ENCODE measurements around the gene CD209. TPM values are rescaled to one million over a fixed set of nuclear protein-coding genes. Genes with fewer than 3 reads are reported as not detected.

CD209 gene
- total RNA-seq, 2 donors from 2014 or later, result 6.8 to 14.2 TPM

- DNase-seq (ENCODE audit: low spot score) (no peak), ATAC-seq (ENCODE audit: insufficient number of reproducible peaks, low FRiP score, low read depth) (no peak)
- Histone ChIP-seq H3K36me3 (no peaks in the 10 kb centered on the region), H3K4me1 (ENCODE audit: control insufficient read depth in 1 of 2, low read depth in 2 of 2) (no peaks in the 10 kb centered on the region), H3K9me3 (no peaks in the 10 kb centered on the region), H3K27me3 (replicated peaks; ENCODE audit: insufficient read depth) (no peaks in the 10 kb centered on the region), H3K27ac (no peak overlapping the region), H3K4me3 (peak overlapping the region; percentile 21)
- TF ChIP-seq, protein P1, sequence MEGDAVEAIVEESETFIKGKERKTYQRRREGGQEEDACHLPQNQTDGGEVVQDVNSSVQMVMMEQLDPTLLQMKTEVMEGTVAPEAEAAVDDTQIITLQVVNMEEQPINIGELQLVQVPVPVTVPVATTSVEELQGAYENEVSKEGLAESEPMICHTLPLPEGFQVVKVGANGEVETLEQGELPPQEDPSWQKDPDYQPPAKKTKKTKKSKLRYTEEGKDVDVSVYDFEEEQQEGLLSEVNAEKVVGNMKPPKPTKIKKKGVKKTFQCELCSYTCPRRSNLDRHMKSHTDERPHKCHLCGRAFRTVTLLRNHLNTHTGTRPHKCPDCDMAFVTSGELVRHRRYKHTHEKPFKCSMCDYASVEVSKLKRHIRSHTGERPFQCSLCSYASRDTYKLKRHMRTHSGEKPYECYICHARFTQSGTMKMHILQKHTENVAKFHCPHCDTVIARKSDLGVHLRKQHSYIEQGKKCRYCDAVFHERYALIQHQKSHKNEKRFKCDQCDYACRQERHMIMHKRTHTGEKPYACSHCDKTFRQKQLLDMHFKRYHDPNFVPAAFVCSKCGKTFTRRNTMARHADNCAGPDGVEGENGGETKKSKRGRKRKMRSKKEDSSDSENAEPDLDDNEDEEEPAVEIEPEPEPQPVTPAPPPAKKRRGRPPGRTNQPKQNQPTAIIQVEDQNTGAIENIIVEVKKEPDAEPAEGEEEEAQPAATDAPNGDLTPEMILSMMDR (IDR thresholded peaks at IDR 0.05), result no peak
Observed at GRCh38 chr19:7787141-7787540, 39.8 kb upstream of the CD209 start.

DNA sequence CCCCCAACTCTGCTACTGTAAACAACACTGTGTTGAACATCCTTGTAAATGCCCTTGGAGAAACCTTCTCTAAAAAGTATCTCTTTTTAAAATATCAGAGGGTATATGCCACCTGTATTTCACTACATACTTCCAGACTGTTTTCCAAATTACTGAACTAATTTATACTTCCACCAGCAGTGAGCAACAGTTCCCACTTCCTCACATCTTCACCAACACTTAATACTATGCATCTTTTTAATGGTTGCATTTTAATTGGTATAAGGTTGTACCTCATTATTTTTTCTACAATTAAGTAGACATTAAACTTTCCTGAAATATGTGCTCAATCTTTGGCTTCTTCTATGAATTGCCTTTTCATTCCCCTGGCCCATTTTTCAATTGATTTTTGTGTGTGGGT, 37.5 kb upstream of the CD209 start:
- Histone ChIP-seq H3K27ac (no peak overlapping the region), H3K36me3 (no peaks in the 10 kb centered on the region), H3K4me3 (no peak overlapping the region), H3K9me3 (no peaks in the 10 kb centered on the region), H3K4me1 (ENCODE audit: control insufficient read depth in 1 of 2, low read depth in 2 of 2) (no peaks in the 10 kb centered on the region), H3K27me3 (replicated peaks; ENCODE audit: insufficient read depth) (no peaks in the 10 kb centered on the region)
- DNase-seq (ENCODE audit: low spot score) (no peak), ATAC-seq (ENCODE audit: insufficient number of reproducible peaks, low FRiP score, low read depth) (no peak)
- TF ChIP-seq, protein P1 (IDR thresholded peaks at IDR 0.05), result no peak

DNA sequence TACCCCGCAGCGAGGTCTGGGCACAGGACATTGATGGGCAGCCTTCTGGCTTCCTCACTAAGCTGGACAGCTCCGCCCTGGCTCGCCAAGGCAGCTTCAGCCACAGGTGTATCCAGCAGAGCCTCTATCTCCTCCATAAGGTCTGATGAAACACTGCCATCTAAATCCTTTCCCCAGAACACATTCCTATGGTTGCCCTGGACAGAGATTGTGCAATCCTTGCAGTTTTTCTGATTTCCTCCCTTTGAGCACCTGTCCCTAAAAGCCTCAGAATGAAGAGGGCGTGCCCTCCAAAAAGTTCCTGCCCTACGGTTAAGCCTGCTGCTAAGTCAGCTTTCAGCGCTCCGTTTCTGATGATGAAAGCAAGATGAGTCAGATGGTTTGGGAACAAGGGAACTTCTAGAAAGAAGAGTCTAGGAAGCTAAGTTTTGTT, 36.7 kb upstream of the CD209 start:
- ATAC-seq (ENCODE audit: insufficient number of reproducible peaks, low FRiP score, low read depth) (peak; percentile 36), DNase-seq (ENCODE audit: low spot score) (no peak)
- Histone ChIP-seq H3K9me3 (no peaks in the 10 kb centered on the region), H3K36me3 (no peaks in the 10 kb centered on the region), H3K27ac (no peak overlapping the region), H3K27me3 (replicated peaks; ENCODE audit: insufficient read depth) (no peaks in the 10 kb centered on the region), H3K4me3 (no peak overlapping the region), H3K4me1 (ENCODE audit: control insufficient read depth in 1 of 2, low read depth in 2 of 2) (no peaks in the 10 kb centered on the region)
- TF ChIP-seq, protein P1 (IDR thresholded peaks at IDR 0.05), result no peak

GRCh38 chr19:7781157-7781556, 33.8 kb upstream of the CD209 start:
- Histone ChIP-seq H3K27me3 (replicated peaks; ENCODE audit: insufficient read depth) (no peaks in the 10 kb centered on the region), H3K4me3 (no peak overlapping the region), H3K9me3 (no peaks in the 10 kb centered on the region), H3K27ac (no peak overlapping the region), H3K36me3 (no peaks in the 10 kb centered on the region), H3K4me1 (ENCODE audit: control insufficient read depth in 1 of 2, low read depth in 2 of 2) (no peaks in the 10 kb centered on the region)
- ATAC-seq (ENCODE audit: insufficient number of reproducible peaks, low FRiP score, low read depth), result no peak
- no peak for DNase-seq (ENCODE audit: low spot score)
- TF ChIP-seq, protein P1 (IDR thresholded peaks at IDR 0.05), result no peak

DNA sequence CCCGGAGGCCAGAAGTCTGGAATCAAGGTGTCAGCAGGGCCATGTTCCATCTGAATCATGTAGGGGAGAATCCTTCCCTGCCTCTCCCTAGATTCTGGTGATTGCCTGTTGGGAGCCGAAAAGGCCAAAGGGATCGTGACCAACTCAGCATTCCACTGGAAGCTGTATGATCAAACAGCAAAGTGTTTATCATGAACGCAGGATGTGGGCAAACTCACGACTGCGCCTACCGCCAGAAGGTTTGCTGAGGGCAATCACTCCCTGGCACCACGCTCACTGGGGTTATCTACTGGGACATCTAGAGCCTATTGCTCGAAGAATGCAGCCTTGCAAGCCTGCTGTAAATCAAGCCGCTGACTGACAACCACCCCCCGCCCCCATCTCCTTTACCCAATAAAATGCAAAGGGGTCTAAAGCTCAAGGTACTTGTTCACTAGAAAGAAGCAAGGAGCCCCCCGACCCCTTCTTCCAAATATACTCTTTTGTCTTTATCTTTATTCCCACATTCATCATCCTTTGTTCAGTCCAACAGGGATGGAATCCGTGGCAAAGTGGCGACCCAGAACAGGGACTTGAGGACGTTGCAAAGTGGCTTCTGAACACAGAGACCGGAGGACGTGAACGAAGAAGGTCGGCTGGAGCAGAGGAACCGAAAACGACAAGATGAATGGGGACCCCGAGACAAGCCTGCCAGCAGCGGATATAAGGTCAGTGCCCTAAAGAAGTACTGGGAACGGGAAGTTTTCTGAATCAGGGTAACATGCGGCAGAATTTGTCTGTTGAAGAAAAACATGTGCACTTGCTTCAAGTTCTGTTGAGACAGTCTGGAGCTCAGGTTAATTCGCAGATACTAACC, 32.5 kb upstream of the CD209 start:
- H3K4me3 ChIP-seq, result no peak overlapping the region
- H3K27me3 ChIP-seq (replicated peaks; ENCODE audit: insufficient read depth), result no peaks in the 10 kb centered on the region
- TF ChIP-seq, protein P1 (IDR thresholded peaks at IDR 0.05), result no peak
- no peak for DNase-seq (ENCODE audit: low spot score)
- H3K4me1 ChIP-seq (ENCODE audit: control insufficient read depth in 1 of 2, low read depth in 2 of 2), result no peaks in the 10 kb centered on the region
- no peaks in the 10 kb centered on the region for H3K36me3 ChIP-seq
- ATAC-seq (ENCODE audit: insufficient number of reproducible peaks, low FRiP score, low read depth), result no peak
- H3K27ac ChIP-seq, result no peak overlapping the region
- no peaks in the 10 kb centered on the region for H3K9me3 ChIP-seq
